Measurements from ENCODE around the gene TNFRSF4. TPM values are rescaled to one million over a fixed set of nuclear protein-coding genes. Genes with fewer than 3 reads are reported as not detected.
A peak's percentile ranks its signal among the peaks of the same experiment; 100 is the strongest.

Gene TNFRSF4
- total and polyA plus RNA-seq, 10 of the 15 experiments (the other 5 are each of a cell fraction or from before 2014, with no cell fraction given) = 0.05 to 7.3 (median 2.5) TPM; not detected in 1

DNA sequence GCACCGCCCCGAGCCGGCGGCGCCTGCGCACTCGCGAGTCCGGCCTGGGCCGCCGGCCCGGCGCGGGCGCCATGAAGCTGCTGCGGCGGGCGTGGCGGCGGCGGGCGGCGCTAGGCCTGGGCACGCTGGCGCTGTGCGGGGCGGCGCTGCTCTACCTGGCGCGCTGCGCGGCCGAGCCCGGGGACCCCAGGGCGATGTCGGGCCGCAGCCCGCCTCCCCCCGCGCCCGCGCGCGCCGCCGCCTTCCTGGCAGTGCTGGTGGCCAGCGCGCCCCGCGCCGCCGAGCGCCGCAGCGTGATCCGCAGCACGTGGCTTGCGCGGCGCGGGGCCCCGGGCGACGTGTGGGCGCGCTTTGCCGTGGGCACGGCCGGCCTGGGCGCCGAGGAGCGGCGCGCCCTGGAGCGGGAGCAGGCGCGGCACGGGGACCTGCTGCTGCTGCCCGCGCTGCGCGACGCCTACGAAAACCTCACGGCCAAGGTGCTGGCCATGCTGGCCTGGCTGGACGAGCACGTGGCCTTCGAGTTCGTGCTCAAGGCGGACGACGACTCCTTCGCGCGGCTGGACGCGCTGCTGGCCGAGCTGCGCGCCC is 18.3 kb upstream of the TNFRSF4 start, which contains the start of gene B3GALT6 (continued):
- TF ChIP-seq, protein P1, sequence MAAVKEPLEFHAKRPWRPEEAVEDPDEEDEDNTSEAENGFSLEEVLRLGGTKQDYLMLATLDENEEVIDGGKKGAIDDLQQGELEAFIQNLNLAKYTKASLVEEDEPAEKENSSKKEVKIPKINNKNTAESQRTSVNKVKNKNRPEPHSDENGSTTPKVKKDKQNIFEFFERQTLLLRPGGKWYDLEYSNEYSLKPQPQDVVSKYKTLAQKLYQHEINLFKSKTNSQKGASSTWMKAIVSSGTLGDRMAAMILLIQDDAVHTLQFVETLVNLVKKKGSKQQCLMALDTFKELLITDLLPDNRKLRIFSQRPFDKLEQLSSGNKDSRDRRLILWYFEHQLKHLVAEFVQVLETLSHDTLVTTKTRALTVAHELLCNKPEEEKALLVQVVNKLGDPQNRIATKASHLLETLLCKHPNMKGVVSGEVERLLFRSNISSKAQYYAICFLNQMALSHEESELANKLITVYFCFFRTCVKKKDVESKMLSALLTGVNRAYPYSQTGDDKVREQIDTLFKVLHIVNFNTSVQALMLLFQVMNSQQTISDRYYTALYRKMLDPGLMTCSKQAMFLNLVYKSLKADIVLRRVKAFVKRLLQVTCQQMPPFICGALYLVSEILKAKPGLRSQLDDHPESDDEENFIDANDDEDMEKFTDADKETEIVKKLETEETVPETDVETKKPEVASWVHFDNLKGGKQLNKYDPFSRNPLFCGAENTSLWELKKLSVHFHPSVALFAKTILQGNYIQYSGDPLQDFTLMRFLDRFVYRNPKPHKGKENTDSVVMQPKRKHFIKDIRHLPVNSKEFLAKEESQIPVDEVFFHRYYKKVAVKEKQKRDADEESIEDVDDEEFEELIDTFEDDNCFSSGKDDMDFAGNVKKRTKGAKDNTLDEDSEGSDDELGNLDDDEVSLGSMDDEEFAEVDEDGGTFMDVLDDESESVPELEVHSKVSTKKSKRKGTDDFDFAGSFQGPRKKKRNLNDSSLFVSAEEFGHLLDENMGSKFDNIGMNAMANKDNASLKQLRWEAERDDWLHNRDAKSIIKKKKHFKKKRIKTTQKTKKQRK (IDR thresholded peaks at IDR 0.05; ENCODE audit: low read depth, low read length) = no peak
- TF ChIP-seq, protein P2, sequence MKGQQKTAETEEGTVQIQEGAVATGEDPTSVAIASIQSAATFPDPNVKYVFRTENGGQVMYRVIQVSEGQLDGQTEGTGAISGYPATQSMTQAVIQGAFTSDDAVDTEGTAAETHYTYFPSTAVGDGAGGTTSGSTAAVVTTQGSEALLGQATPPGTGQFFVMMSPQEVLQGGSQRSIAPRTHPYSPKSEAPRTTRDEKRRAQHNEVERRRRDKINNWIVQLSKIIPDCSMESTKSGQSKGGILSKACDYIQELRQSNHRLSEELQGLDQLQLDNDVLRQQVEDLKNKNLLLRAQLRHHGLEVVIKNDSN (IDR thresholded peaks at IDR 0.05; ENCODE audit: borderline replicate concordance, extremely low read length, insufficient read depth, low read depth, low read length) = peak; percentile 48
- peak; percentile 64 for TF ChIP-seq MYC (IDR thresholded peaks at IDR 0.05; ENCODE audit: insufficient read depth, insufficient read length, insufficient replicate concordance, low read length, severe bottlenecking)
- TF ChIP-seq SMC3 (IDR thresholded peaks at IDR 0.05; ENCODE audit: borderline replicate concordance, low read length) = no peak
- TF ChIP-seq, protein P3, sequence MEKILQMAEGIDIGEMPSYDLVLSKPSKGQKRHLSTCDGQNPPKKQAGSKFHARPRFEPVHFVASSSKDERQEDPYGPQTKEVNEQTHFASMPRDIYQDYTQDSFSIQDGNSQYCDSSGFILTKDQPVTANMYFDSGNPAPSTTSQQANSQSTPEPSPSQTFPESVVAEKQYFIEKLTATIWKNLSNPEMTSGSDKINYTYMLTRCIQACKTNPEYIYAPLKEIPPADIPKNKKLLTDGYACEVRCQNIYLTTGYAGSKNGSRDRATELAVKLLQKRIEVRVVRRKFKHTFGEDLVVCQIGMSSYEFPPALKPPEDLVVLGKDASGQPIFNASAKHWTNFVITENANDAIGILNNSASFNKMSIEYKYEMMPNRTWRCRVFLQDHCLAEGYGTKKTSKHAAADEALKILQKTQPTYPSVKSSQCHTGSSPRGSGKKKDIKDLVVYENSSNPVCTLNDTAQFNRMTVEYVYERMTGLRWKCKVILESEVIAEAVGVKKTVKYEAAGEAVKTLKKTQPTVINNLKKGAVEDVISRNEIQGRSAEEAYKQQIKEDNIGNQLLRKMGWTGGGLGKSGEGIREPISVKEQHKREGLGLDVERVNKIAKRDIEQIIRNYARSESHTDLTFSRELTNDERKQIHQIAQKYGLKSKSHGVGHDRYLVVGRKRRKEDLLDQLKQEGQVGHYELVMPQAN (conservative IDR thresholded peaks at IDR 0.05) = peak; percentile 34; the same call in 1 of the 2 replicates
- TF ChIP-seq, protein P4, sequence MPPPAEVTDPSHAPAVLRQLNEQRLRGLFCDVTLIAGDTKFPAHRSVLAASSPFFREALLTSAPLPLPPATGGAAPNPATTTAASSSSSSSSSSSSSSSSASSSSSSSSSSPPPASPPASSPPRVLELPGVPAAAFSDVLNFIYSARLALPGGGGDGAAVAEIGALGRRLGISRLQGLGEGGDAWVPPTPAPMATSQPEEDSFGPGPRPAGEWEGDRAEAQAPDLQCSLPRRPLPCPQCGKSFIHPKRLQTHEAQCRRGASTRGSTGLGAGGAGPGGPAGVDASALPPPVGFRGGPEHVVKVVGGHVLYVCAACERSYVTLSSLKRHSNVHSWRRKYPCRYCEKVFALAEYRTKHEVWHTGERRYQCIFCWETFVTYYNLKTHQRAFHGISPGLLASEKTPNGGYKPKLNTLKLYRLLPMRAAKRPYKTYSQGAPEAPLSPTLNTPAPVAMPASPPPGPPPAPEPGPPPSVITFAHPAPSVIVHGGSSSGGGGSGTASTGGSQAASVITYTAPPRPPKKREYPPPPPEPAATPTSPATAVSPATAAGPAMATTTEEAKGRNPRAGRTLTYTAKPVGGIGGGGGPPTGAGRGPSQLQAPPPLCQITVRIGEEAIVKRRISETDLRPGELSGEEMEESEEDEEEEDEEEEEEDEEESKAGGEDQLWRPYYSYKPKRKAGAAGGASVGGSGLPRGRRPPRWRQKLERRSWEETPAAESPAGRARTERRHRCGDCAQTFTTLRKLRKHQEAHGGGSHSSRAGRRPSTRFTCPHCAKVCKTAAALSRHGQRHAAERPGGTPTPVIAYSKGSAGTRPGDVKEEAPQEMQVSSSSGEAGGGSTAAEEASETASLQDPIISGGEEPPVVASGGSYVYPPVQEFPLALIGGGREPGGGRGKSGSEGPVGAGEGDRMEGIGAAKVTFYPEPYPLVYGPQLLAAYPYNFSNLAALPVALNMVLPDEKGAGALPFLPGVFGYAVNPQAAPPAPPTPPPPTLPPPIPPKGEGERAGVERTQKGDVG (CRISPR knock-in tag; IDR thresholded peaks at IDR 0.05) = no peak
- TF ChIP-seq JUND (IDR thresholded peaks at IDR 0.05; ENCODE audit: low read depth, low read length) = no peak
- TF ChIP-seq FOXM1 (IDR thresholded peaks at IDR 0.05; ENCODE audit: low read depth, low read length) = no peak
- no peak for TF ChIP-seq FOS (IDR thresholded peaks at IDR 0.05; ENCODE audit: borderline replicate concordance, extremely low read depth, insufficient read length)
- no peak for TF ChIP-seq EP300 (IDR thresholded peaks at IDR 0.05; ENCODE audit: borderline replicate concordance in 1 of 2, control insufficient read depth in 1 of 2, low read depth in 2 of 2, low read length in 2 of 2)
- TF ChIP-seq TCF3 (IDR thresholded peaks at IDR 0.05; ENCODE audit: borderline replicate concordance, insufficient read depth, low read depth, low read length) = no peak
- no peak for TF ChIP-seq WRNIP1 (IDR thresholded peaks at IDR 0.05; ENCODE audit: borderline replicate concordance, low read depth, low read length)
- no peak; the same call in 1 of the 2 replicates for TF ChIP-seq POLR2AphosphoS2 (IDR thresholded peaks at IDR 0.05; ENCODE audit: low read depth, low read length)
- TF ChIP-seq ZNF274 (IDR thresholded peaks at IDR 0.05; ENCODE audit: insufficient read depth, insufficient read length) = no peak
- no peak for TF ChIP-seq YBX1 (IDR thresholded peaks at IDR 0.05)
- TF ChIP-seq ZBED1 (IDR thresholded peaks at IDR 0.05; ENCODE audit: borderline replicate concordance) = no peak
